Sigmoid colon (tissue), 4 donors: ENCODE measurements around the gene TAOK3.

Experiments
- CTCF ChIP-seq, 4 experiments: fragments of 450-650 bp in 3 of 4; fragments of 200-600 bp in 1 of 4; IDR thresholded peaks; one replicate each; pipeline ENCODE4 v1.5.1; 2016 to 2019; ENCODE audit warnings: antibody characterized with exemption in 4 of 4, mild to moderate bottlenecking in 3 of 4, moderate library complexity in 2 of 4
- EP300 ChIP-seq, 4 donors: sonication (generic); formaldehyde crosslinking; IDR thresholded peaks; one replicate each; pipeline ENCODE4 v1.6.1; 2017; ENCODE audit warnings: antibody characterized with exemption in 4 of 4
- POLR2A ChIP-seq, 2 donors: fragments of 450-650 bp; IDR thresholded peaks; one replicate each; pipeline ENCODE4 v1.6.1; 2016; ENCODE audit warnings: antibody characterized with exemption in 2 of 2, mild to moderate bottlenecking in 2 of 2, moderate library complexity in 2 of 2
- POLR2AphosphoS5 ChIP-seq, 4 donors: sonication (generic); formaldehyde crosslinking; IDR thresholded peaks; one replicate each; pipeline ENCODE4 v1.6.1; 2017; ENCODE audit warnings: antibody characterized with exemption in 4 of 4

DNA sequence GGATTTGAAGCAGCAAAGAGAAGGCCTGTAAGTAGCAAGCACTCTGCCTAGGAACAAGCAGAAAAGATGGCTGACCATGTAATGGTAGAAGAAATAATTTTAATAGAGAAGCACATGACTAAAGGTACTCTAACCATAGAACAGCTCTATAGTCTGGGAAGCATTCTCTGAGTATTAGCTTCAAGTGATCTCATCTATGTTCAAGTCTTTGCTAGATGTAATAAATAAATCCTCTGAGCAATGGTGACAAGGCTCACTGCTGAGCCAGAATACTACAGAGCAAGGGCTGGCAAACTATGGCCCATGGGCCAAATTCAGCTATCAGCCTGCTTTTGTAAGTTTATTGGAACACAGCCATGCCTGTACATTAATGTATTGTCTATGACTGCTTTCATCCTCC, 152.0 kb downstream of the TAOK3 start:
- TF ChIP-seq POLR2AphosphoS5 (IDR thresholded peaks at IDR 0.05) = no peak
- TF ChIP-seq CTCF (IDR thresholded peaks at IDR 0.05) = no peak
- TF ChIP-seq POLR2A (IDR thresholded peaks at IDR 0.05) = no peak
- no peak for TF ChIP-seq EP300 (IDR thresholded peaks at IDR 0.05)
